Activated naive CD4-positive, alpha-beta T cell treated with anti-CD3 and anti-CD28 coated beads, Interleukin-2, amount 50 U/mL, for 16 hours (primary cell): ENCODE measurements around the gene MYOF.
A peak's percentile ranks its signal among the peaks of the same experiment; 100 is the strongest.
"Not testable (repeated sequence)": the region's sequence is repeated elsewhere in the genome, so short reads cannot be mapped to it uniquely, and the experiment has no call there.

Experiments
- DNase-seq: peaks from one replicate; pipeline ENCODE4 v3.0.0-alpha.2; 2020

Gene MYOF

GRCh38 chr10:93336110-93336509 is 146.0 kb downstream of the MYOF start:
- no peak for DNase-seq

- no peak for DNase-seq
Measured at GRCh38 chr10:93334901-93335327, 147.2 kb downstream of the MYOF start.

GRCh38 chr10:93334181-93334580 is 148.0 kb downstream of the MYOF start:
- DNase-seq = no peak

- no peak for DNase-seq
Measured at GRCh38 chr10:93333278-93333978, 148.7 kb downstream of the MYOF start.

GRCh38 chr10:93330824-93331223 is 151.3 kb downstream of the MYOF start:
- DNase-seq = no peak

- no peak for DNase-seq
Measured at GRCh38 chr10:93319896-93320295, 162.2 kb downstream of the MYOF start.

GRCh38 chr10:93319096-93319495 is 163.0 kb downstream of the MYOF start:
- no peak for DNase-seq

- no peak for DNase-seq
Measured at GRCh38 chr10:93315246-93315645, 166.9 kb downstream of the MYOF start.

- not testable (repeated sequence) for DNase-seq
Measured at GRCh38 chr10:93314656-93315055, 167.5 kb downstream of the MYOF start.

GRCh38 chr10:93313798-93314197 is 168.3 kb downstream of the MYOF start:
- DNase-seq = no peak

- DNase-seq = no peak
Measured at GRCh38 chr10:93309062-93309461, 173.1 kb downstream of the MYOF start.

- DNase-seq = no peak
Measured at GRCh38 chr10:93305122-93305521, 177.0 kb downstream of the MYOF start.

GRCh38 chr10:93300981-93301380 is 181.2 kb downstream of the MYOF start:
- no peak for DNase-seq

- no peak for DNase-seq
Measured at GRCh38 chr10:93300288-93300917, 181.7 kb downstream of the MYOF start.

- no peak for DNase-seq
Measured at GRCh38 chr10:93299606-93300287, 182.4 kb downstream of the MYOF start.

- no peak for DNase-seq
Measured at GRCh38 chr10:93299195-93299594, 182.9 kb downstream of the MYOF start.

- no peak for DNase-seq
Measured at GRCh38 chr10:93296151-93296550, 186.0 kb downstream of the MYOF start.

- DNase-seq = no peak
Measured at GRCh38 chr10:93293999-93294398, 188.1 kb downstream of the MYOF start.

GRCh38 chr10:93290661-93291354 is 191.3 kb downstream of the MYOF start:
- DNase-seq = no peak

GRCh38 chr10:93288679-93289634 is 193.2 kb downstream of the MYOF start:
- DNase-seq = peak; percentile 44

- DNase-seq = no peak
Measured at GRCh38 chr10:93287775-93288174, 194.4 kb downstream of the MYOF start.

GRCh38 chr10:93284246-93284645 is 197.9 kb downstream of the MYOF start:
- DNase-seq = not testable (repeated sequence)
